Body of pancreas (tissue), 4 donors: Measurements from ENCODE around the gene TMEM243.

Experiments
- CTCF ChIP-seq, 7 experiments: fragments of 450-650 bp in 4 of 7; fragments of 200-600 bp in 3 of 7; sonication (generic) in 3 of 7; IDR thresholded peaks; one replicate each; pipeline ENCODE4 v1.5.1; 2016 to 2019; ENCODE audit warnings: antibody characterized with exemption in 7 of 7
- POLR2A ChIP-seq, 3 donors: fragments of 450-650 bp; IDR thresholded peaks; one replicate each; pipeline ENCODE4 v1.6.1; 2016; ENCODE audit warnings: antibody characterized with exemption in 3 of 3, mild to moderate bottlenecking in 2 of 3

GRCh38 chr7:87202705-87203104 is 16.8 kb downstream of the TMEM243 start:
- TF ChIP-seq CTCF (IDR thresholded peaks at IDR 0.05), result no peak
- no peak for TF ChIP-seq POLR2A (IDR thresholded peaks at IDR 0.05)
